OCI-M2 (cell line): ENCODE measurements around the gene ASB8.

ENCODE experiments used
- DNase-seq: peaks from one replicate; lab custom pipeline; 2025; ENCODE audit not compliant: unreplicated experiment; lab: John Stamatoyannopoulos, UW

Gene ASB8, protein sequence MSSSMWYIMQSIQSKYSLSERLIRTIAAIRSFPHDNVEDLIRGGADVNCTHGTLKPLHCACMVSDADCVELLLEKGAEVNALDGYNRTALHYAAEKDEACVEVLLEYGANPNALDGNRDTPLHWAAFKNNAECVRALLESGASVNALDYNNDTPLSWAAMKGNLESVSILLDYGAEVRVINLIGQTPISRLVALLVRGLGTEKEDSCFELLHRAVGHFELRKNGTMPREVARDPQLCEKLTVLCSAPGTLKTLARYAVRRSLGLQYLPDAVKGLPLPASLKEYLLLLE

DNA sequence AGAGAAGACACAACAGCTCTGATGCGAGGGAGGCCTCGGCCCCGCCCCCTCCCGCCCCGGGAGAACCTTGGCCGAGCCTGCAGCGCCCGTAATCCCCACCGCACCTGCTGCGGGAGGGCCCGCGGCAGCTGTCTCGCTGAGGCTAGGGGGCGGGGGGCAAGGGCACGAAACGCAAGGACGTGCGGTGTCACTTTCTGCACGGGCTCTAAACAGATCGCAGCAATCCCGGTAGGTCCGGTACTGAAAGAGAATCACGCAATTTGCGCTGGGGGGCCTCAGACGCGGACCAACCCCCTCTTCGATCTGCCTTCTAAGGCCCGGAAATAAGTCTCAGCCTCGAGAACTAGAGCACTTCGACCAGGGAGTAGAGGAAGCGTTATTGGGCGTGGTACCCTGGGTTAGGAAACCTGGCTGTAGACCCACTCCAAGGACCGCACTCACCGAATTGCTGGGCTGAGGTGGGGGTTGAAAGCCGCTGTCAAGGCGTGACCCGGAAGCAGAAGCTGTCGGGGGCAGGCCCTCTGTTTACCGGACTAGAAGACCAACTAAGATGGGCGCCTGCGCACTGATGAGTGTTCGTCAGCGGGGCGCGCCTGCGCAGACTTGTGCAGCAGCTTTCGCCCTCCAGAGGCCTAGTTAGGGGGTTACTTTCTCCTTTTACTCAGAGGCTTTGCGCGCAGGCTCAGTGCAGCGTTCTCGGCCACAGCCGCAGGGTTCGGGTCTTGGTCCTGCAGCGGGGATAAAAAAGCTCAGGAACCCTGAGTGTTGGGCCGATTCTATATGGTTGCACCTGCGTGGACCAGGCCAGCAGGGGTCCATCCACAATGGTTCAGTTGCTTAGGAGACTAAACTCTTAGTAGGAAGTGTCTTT, at the start of gene ASB8:
Gene ASB8, minus strand, starts transcription at position 498 of the 871 bp plus-strand sequence. CDS start 4,019 bp downstream, outside the sequence.
- peak; percentile 94 for DNase-seq

DNA sequence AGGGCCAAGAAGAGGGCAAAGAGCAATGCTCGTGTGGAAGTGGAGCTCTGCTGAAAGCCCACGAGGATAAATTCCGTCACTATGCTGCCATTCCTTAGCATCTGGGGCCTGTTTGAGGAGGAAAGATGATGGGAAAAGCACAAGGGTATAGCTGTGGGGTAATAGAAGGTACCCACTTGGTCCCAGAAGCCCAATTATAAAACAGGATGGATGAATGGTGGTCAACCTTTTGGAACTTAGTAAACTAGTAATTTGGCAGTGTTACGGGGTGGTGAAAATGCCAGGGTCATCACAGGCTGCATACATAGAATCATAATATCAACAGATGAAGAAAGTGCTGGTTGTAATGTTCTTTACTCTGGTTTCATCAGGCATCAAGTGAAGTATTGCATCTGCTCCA, 45.9 kb upstream of the ASB8 start, which contains the start of gene OR10AD1:
Gene OR10AD1, minus strand, starts transcription at position 101 of the 400 bp plus-strand sequence. Its CDS starts 0 bp downstream, at position 101.
- no peak for DNase-seq

DNA sequence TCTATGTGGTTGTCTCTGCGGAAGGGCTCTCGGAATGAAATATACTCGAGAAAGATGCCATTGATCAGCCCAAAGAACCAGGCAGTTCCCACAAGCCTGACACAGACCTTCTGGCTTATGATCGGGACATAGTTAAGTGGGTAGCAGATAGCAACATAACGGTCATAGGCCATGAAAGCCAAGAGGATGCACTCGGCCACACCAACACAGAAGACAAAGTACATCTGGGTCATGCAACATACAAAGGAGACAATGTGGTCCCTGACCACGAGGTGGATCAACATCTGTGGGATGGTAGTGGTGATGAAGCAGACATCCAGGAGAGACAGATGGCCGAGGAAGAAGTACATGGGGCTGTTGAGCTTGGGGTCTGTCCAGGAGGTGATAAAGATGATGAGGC, 45.5 kb upstream of the ASB8 start:
- DNase-seq, result no peak

DNA sequence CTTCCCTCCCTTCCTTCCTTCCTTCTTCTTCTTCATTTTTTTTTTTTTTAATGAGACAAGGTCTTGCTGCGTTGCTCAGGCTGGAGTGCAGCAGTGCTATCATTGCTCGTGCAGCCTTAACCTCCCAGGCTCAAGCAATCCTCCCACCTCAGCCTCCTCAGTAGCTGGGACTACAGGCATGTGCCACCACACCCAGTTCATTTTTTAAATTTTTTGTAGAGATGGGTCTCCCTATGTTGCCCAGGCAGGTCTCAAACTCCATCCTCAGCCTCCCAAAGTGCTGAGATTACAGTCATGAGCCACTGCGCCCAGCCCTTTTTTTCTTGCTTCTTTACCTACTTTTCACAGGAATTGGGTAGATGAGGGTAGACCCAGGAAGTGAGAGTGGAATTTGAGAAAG, 44.2 kb upstream of the ASB8 start:
- DNase-seq, result no peak

DNA sequence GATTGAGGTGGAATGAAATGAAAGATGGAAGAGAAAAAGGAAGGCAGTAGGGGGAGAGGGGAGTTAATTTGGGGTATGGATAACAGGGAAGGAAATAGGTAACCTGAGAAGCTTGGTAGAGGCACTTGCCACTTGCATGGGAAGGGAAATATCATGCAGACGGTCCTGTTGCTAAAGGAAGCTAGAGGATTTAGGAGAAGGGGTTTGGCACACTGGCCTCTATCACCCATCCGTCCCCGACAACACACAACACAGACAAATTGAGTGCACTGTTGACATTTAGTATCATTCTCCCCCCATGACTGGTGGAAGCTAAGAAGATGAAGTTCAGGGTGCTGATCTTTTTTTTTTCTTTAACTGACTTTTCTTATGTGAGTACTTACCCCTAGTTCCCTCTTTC, 43.8 kb upstream of the ASB8 start:
- no peak for DNase-seq

DNA sequence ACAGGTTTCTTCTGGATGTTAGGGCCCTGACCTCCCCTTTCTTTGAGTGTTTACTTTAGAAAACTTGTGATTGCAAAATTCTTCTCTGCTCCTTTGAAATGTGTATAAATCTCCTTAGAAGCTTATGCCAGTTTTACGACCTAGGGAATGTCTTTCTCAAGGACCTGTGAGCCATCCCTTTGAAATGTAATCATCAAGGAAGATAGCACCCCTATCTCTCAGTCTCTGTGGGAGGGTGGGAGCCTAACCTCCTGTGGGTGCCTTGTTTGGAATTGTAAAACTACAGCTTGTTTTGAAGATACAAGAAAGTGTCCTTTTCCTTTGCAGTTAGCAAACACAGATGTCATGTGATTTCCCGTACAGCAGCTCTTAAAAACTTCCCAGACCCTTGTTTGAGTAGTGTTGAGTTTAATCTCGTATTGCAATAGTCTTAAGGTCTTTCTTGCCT, 42.5 kb upstream of the ASB8 start:
- no peak for DNase-seq

DNA sequence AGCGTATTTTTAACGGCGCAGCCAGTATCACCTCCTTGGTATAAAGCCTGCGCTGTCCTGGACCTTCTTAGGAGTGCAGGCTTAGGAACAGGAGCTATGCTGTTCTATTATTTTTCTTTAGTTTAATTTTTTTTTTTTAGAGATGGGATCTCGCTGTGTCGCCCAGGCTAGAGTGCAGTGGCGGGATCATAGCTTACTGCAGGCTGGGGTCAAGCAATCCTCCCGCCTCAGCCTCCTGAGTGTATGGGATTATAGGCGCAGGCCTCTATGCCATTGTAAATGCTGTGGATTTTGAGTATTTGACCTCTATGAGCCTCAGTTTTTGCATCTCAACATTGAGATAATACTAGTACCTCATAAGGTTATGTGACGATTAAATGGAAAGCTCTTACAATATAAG, 41.7 kb upstream of the ASB8 start:
- DNase-seq, result no peak

DNA sequence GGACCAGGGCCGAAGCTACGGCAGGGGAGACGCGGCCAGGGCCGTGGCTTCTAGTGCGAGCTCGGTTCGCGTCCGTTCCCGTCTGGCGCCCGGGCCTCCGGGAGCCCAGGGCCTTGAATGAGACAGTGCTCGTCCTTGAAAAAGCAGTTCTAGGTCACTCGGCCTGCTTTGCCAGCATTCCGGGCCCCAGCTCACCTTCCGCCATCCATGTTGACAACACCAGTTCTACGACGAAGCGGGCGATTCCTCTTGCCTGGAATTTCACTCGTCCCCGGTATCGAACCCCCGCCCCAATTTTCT, 41.3 kb upstream of the ASB8 start:
- DNase-seq, result no peak

DNA sequence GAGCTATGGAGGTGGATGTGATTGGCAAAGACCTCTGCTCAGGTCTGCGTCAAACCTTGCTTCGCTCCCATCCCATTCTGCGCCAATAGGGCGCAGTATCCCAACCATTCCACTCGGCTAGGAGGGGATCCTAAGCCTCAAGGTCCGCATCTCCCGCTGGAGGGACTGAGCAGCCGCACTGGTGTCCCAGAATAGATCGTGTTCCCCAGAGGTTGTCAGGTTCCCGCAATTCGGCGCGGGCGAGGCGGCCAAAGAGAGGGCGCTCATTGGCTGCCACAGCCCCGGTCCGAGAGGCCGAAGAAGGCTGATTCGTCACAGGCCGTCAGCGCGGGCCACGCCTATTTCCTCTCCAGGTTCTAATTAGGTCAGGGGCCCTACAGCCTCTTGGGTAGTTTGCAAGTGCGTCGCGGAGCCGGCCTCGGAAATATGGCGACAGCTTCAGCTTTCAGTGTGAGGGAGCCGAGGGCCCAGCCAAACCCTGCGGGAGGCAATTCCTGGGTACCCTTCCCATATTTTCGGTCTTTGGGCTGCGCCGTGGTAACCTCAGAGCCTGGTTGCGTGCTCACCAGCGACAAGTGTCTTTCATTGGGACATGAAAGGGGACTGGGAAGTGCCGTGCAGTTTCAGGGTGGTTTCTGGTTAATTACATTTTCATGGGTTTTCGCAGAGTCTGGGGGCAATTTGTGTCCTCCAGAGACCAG, 40.8 kb upstream of the ASB8 start:
- peak; percentile 77 for DNase-seq

DNA sequence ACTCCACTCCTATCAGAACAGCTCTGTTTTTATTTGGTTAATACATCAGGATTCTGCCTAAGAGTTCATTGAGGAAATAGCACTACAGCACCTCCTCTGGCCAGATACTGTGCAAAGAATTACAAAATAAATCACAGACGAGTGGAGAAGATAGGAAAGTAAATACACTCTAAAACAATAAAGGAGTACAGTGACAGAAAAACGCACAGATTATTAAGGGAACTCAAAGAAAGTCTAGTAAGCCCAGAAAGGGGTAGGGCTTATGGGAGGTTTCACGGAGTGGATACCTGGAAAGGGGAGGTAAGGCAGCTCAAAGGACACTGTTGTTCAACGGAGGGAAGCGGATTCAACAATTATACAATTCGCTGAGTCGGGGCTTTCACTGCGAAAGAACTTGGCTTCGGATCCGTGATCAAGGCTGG, 40.2 kb upstream of the ASB8 start:
- DNase-seq, result no peak

DNA sequence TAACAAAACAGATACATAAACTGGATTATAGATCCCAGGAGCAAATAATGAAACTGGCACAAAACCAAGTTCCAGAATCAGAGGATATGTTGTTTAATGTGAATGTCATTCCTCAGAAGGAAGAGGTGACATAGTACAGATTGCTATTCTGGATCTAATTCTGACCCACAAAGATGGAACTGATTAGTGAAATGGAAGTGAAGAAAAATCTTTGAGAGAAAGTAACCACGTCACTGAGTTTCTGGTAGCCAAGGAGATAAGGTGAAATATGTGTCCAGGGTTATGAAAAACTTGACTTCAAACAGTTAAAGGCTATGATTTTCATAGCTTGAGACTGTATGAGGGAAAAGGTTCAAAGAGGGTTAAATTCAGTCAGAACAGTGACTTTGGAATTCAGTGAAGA, 37.5 kb upstream of the ASB8 start:
- DNase-seq, result no peak

DNA sequence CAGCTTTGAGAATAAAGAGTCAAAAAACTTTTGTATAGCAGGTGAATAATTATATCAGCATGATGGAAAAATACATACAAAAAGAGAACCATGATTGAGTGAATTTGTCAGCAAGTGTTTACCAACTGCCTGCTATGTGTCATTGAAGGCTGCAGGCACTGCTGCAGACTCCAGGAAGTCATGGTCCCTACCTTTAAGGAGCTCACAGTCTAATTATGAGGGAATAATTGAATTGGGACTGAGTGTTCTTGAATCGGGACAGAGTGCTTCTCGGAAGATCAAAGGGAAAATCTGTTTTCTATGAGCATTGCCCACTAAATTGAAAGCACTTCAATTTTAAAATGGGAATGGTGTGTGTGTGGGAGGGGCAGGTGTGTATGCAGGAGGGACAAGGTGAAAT, 36.3 kb upstream of the ASB8 start:
- DNase-seq, result no peak

DNA sequence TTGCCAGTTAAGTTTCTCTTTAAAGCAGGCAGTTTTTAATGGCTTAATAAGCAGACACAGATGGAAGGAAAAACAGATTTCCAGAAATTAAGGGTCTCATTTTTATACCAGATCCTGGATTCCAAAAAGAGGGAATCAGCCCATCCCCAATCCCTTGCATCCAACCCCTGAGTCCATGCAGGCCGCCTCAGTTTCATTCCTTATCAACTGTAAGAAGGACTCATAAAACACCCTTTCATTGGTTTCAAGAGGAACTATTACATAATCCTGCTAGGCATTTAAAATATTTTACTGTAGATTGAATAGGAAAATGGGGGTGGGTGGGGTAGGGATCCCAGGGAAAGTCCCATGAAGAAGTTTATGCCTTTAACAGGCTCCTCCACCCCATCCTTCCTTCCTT, 35.5 kb upstream of the ASB8 start:
- no peak for DNase-seq

DNA sequence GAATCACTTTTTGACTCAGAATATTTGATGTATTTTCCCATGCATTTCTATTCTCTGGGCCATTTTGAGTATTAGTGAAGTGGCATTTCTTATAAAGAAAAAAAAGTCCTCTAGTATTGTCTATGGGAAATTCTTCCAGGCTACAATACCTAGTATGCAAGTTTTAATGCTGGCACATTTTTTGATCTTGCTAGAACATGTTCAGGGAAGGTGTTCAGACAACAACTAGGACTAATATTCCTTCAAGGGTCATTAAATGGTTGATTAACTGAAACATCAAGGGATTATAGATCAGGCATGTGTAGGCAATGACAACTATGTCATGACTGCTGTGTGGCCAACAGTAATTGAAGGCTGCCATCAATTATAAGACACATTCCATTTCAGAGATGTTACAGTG, 33.8 kb upstream of the ASB8 start:
- no peak for DNase-seq

DNA sequence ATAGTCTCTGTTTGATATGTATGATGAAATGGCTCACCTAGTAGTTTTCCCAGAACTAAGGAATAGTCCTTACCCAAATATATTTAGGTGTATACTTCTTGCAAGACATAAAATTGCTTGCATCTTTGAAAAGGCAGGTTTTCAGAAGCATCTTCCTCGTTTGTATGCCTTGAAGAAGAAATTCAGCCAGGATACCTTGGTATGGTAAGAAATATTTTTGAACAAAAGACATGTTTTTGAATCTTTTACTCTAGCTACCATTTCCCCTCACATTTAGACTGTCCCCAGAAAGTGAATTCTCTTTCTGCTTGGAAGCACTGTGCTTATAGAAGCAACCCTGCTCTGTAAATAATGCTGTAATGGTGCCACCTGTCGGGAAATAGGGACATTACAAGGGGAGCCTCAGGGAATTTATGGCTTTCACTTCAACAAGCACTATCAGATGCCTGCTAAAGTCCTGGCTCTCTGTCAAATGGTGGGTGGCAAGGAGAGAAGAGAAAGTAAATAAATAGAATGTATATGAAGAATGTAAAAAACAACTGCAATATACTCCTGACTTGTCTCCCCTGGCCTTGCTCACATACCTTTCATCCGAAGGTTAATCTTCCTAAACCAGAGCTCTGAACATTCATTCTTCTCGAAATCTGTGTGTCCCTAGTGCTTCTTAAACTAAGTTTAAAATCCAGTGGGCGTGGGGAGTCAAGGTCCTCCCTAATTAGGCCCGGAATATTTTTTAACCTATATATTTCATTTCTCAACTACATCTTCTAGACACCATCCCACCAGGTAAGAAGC, 32.2 kb upstream of the ASB8 start:
- peak; percentile 60 for DNase-seq

DNA sequence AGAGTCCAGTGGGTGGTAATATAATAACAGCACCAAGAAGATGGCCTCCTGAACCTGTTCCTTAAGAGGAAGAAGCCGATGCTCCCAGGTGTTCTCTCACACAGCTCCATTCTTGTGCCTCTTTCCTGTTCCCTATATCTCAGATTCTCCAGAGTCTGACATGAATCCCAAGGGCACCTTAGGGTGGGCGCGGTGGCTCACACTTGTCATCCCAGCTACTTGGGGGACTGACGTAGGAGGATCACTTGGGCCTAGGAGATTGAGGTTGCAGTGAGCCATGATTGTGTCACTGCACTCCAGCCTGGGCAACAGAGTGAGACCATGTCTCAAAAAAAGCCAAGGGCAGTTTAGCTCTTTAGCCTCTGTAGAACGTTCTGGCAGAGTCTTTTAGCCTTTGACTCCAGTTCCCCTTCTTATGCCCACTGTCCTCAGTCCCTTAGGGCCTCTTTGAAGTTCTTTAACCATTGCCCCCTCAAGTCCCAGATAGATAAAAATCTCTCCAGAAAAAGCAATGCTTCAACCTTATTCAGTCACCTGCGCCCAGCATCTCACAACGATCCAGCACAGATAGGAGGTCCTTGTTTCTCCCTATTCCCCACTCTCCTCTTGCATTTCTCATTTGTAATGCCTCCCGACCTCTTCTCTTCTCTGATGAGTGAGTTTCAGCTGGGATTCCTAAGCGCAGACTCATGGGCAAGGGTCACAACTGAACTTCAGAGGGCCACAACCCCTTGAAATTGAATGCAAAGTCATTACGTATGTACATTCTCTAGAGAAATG, 30.8 kb upstream of the ASB8 start:
- DNase-seq, result no peak

DNA sequence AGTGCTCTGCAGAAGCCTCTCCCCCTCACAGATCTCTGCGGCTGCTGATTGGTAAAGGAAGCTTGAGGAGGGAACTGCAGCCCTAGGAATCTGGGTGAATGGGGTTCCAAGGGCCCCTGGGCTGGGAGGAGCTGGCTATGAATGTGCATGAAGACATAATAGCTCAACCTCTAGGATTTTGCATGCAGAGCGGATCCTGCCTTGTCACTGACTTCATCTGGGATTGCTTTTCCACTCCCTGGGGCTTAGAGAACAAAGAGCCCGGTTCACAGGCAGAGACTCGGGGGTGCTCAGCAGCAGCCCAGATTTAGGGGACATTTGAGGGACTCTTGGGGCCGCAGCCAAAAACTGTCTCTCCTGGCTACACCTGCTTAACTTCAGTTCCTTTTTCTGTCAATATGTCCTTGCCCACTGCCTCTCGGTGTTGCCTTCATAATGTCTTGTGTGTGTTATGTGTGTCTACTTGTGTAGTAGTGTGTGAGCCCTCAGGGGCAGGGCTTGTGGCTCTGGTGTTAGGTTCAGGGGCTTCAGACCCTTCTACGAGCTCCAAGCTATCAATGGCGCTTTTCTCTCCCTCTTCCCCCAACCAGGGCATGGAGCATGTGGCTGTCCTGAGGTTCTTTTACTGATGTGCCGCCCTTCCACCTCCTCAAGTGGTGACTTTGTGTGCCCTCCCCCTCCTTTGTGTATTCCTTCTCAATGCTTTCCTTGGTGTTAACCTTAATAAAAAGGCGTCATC, 28.0 kb upstream of the ASB8 start:
- DNase-seq, result no peak

DNA sequence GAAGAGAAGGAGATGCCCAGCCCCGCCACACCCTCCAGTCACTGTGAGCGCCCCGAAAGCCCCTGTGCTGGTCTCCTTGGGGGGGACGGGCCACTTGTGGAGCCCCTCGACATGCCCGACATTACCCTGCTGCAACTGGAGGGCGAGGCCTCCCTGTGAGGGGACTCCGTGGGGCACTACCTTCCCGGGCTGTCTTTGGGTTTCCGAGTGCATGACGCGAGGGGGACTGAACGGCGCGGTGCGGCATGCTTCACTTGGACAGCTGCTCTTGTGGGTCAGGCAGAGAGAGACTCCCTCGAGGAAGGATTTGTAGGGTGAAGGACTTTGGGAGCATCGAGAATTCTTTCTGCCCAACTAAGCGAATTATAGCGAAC, 27.2 kb upstream of the ASB8 start:
- DNase-seq, result no peak

DNA sequence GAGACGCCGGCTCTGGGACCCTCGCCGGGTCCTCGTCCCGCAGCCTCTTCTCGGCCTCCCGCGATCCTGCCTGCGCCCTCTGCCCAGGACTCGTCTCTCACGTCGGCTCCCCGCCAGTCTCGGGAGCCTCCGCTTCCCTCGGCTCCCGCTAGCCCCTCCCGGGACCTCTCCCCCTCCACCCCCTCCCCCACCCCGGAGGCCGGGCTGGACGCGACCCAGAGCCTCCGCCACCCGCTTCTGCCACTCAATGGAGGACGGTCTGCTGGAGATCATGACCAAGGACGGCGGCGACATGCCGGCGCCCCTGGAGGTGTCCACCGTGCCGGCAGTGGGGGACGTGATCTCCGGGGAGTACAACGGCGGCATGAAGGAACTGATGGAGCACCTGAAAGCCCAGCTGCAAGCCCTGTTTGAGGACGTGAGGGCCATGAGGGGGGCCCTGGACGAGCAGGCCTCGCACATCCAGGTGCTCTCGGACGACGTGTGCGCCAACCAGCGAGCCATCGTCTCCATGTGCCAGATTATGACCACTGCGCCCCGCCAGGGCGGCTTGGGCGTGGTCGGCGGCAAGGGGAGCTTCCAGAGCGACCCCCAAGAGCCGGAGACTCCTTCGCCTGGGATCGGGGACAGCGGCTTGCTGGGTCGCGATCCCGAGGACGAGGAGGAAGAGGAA, 26.7 kb upstream of the ASB8 start:
- no peak for DNase-seq
